HepG2 (cell line): Measurements from ENCODE around the gene HKDC1.

ENCODE experiments used
- CTCF ChIP-seq: sonication (generic); formaldehyde crosslinking; IDR thresholded peaks from 2 replicates; pipeline ENCODE4 v1.5.0; 2020; ENCODE audit warnings: mild to moderate bottlenecking, missing genetic modification reagents, moderate library complexity
- EZH2 ChIP-seq: conservative IDR thresholded peaks from 2 replicates; pipeline ENCODE4 v1.6.1; 2012; ENCODE audit warnings: mild to moderate bottlenecking, low read depth, low read length, moderate library complexity
- FOXA1 ChIP-seq, 2 experiments: fragments of 450-650 bp in 1 of 2; sonication (generic) in 1 of 2; formaldehyde crosslinking in 1 of 2; IDR thresholded peaks; 2 replicates each; pipeline versions ENCODE4 v1.4.0 to v1.6.1; 2016 to 2020; ENCODE audit warnings: missing genetic modification reagents in 1 of 2
- KDM5A ChIP-seq: fragments of 200-600 bp; sonication (generic); IDR thresholded peaks from 2 replicates; pipeline ENCODE4 v1.7.0; 2018; ENCODE audit warnings: antibody characterized with exemption, mild to moderate bottlenecking, low read length, borderline replicate concordance
- NFIC ChIP-seq: IDR thresholded peaks from 2 replicates; pipeline ENCODE4 v1.6.1; 2012; ENCODE audit warnings: mild to moderate bottlenecking, low read length, inconsistent platforms
- NFYB ChIP-seq: sonication (generic); formaldehyde crosslinking; IDR thresholded peaks from 2 replicates; pipeline ENCODE4 v1.4.0; 2020; ENCODE audit warnings: missing genetic modification reagents
- POLR2AphosphoS5 ChIP-seq: IDR thresholded peaks from 2 replicates; pipeline ENCODE4 v1.6.1; 2012; ENCODE audit warnings: low read depth, low read length
- TCF12 ChIP-seq, 2 experiments: fragments of 450-650 bp in 1 of 2; sonication (generic) in 1 of 2; formaldehyde crosslinking in 1 of 2; IDR thresholded peaks; 2 replicates each; pipeline versions ENCODE4 v1.6.1 to v1.8.0; 2017 to 2022; ENCODE audit warnings: antibody characterized with exemption in 1 of 2, mild to moderate bottlenecking in 1 of 2, missing genetic modification reagents in 1 of 2, moderate library complexity in 1 of 2
- YY1 ChIP-seq: IDR thresholded peaks from 2 replicates; pipeline ENCODE4 v1.6.1; 2011; ENCODE audit warnings: low read length, low read depth, moderate library complexity, mild to moderate bottlenecking; ENCODE audit not compliant: insufficient read depth, insufficient replicate concordance
- ZBTB7A ChIP-seq: sonication (generic); formaldehyde crosslinking; IDR thresholded peaks from 2 replicates; pipeline ENCODE4 v1.8.0; 2022; ENCODE audit warnings: mild to moderate bottlenecking, missing genetic modification reagents
- ZFX ChIP-seq: sonication (generic); formaldehyde crosslinking; IDR thresholded peaks from 2 replicates; pipeline ENCODE4 v1.4.0; 2020; ENCODE audit warnings: mild to moderate bottlenecking, low read depth, missing genetic modification reagents, moderate library complexity

GRCh38 chr10:69215405-69216171 lies 4.5 kb upstream of the HKDC1 start:
- no peak for TF ChIP-seq NFYB (CRISPR knock-in tag)
- TF ChIP-seq EZH2, result no peak
- no peak for TF ChIP-seq ZFX (CRISPR knock-in tag)
- TF ChIP-seq CTCF, result no peak
- no peak for TF ChIP-seq NFIC
- no peak for TF ChIP-seq KDM5A
- no peak for TF ChIP-seq FOXA1 (IDR thresholded peaks at IDR 0.05)
- TF ChIP-seq FOXA1 (CRISPR knock-in tag; IDR thresholded peaks at IDR 0.05), result no peak
- TF ChIP-seq POLR2AphosphoS5, result no peak
- TF ChIP-seq ZBTB7A (CRISPR knock-in tag), result no peak
- no peak for TF ChIP-seq YY1
- TF ChIP-seq TCF12 (IDR thresholded peaks at IDR 0.05), result no peak
- TF ChIP-seq TCF12 (CRISPR knock-in tag; IDR thresholded peaks at IDR 0.05), result no peak
